DMS 273 treated with DMSO at 0.1 percent for 48 hours (cell line): ENCODE data around the gene TMEM185A.
"Not testable (repeated sequence)": the region's sequence is repeated elsewhere in the genome, so short reads cannot be mapped to it uniquely, and the experiment has no call there.

Experiments
- DNase-seq: peaks from one replicate; lab custom pipeline; 2025; lab: John Stamatoyannopoulos, UW

The TMEM185A gene

GRCh38 chrX:149551939-149552248, 79.7 kb downstream of the TMEM185A start:
- not testable (repeated sequence) for DNase-seq

- DNase-seq: not testable (repeated sequence)
These were observed 80.2 kb downstream of the TMEM185A start for GRCh38 chrX:149551245-149551938.

- not testable (repeated sequence) for DNase-seq
These were observed 81.1 kb downstream of the TMEM185A start for GRCh38 chrX:149550454-149550853.

GRCh38 chrX:149549701-149550100, 81.9 kb downstream of the TMEM185A start, which contains the start of gene HSFX3:
Gene HSFX3, minus strand, starts transcription at chrX:149549924. Its CDS starts 72 bp downstream, at chrX:149549852.
- not testable (repeated sequence) for DNase-seq

- not testable (repeated sequence) for DNase-seq
These were observed 83.8 kb downstream of the TMEM185A start for GRCh38 chrX:149547782-149548181.

- DNase-seq: not testable (repeated sequence)
These were observed 84.6 kb downstream of the TMEM185A start for GRCh38 chrX:149546962-149547361.
